Superior temporal gyrus (tissue), 1 donor: ENCODE data around the gene CCR5.

Source experiments
- DNase-seq: peaks from one replicate; pipeline ENCODE4 v3.0.0-alpha.2; 2016; ENCODE audit errors: extremely low spot score

CCR5 gene

GRCh38 chr3:46407970-46408369 lies 37.2 kb downstream of the CCR5 start:
- DNase-seq = peak; percentile 36

- no peak for DNase-seq
Observed at GRCh38 chr3:46408853-46409252, 38.1 kb downstream of the CCR5 start.

- DNase-seq = peak; percentile 29
Observed at GRCh38 chr3:46409739-46410489, 39.2 kb downstream of the CCR5 start.

GRCh38 chr3:46410669-46411068 lies 39.9 kb downstream of the CCR5 start:
- DNase-seq = no peak

GRCh38 chr3:46411271-46411670 lies 40.5 kb downstream of the CCR5 start:
- DNase-seq = no peak

GRCh38 chr3:46412786-46413298 lies 42.1 kb downstream of the CCR5 start:
- no peak for DNase-seq

GRCh38 chr3:46413951-46414350 lies 43.2 kb downstream of the CCR5 start:
- DNase-seq = no peak

GRCh38 chr3:46414739-46415138 lies 44.0 kb downstream of the CCR5 start:
- DNase-seq = no peak

GRCh38 chr3:46416125-46416810 lies 45.5 kb downstream of the CCR5 start:
- no peak for DNase-seq

- DNase-seq = no peak
Observed at GRCh38 chr3:46416811-46417510, 46.2 kb downstream of the CCR5 start.

GRCh38 chr3:46417841-46418611 lies 47.3 kb downstream of the CCR5 start:
- DNase-seq = no peak

- DNase-seq = no peak
Observed at GRCh38 chr3:46419816-46420215, 49.1 kb downstream of the CCR5 start.

- DNase-seq = no peak
Observed at GRCh38 chr3:46420931-46421330, 50.2 kb downstream of the CCR5 start.

GRCh38 chr3:46422617-46423016 lies 51.9 kb downstream of the CCR5 start:
- no peak for DNase-seq

- DNase-seq = peak; percentile 36
Observed at GRCh38 chr3:46423588-46423987, 52.8 kb downstream of the CCR5 start.
